PC-3 (cell line): ENCODE measurements around the gene KIF25. TPM values are rescaled to one million over a fixed set of nuclear protein-coding genes. Genes with fewer than 3 reads are reported as not detected.

Experiments used
- ATAC-seq: fragments of 200-7000 bp; cut with Tn5 transposase; 2 replicates; pipeline ENCODE4 v1.9.1; 2020; ENCODE audit warnings: mild to moderate bottlenecking, moderate library complexity
- BruUV-seq: library from RNA; stranded (reverse); fragments of 400-500 nt; replicated peaks from 2 replicates; lab custom pipeline; 2021; lab: Mats Ljungman, UMichigan
- CTCF ChIA-PET: fragments of 300-600 bp; sonication (Branson Sonifier 250); formaldehyde crosslinking; loops from one replicate; lab custom pipeline; 2022; ENCODE audit warnings: antibody characterized with exemption; lab: Charles Lee
- POLR2A ChIA-PET: fragments of 300-600 bp; sonication (Branson Sonifier 250); formaldehyde crosslinking; loops from one replicate; lab custom pipeline; 2022; ENCODE audit warnings: antibody characterized with exemption; ENCODE audit not compliant: unreplicated experiment; lab: Charles Lee
- DNase-seq: peaks from one replicate; pipeline ENCODE4 v3.0.0-alpha.2; 2015
- H2AFZ ChIP-seq: fragments of 300-600 bp; sonication (generic); 2 replicates; pipeline ENCODE4 v1.6.0; 2016; ENCODE audit warnings: antibody characterized with exemption, low read length
- H3F3A ChIP-seq: fragments of 300-600 bp; sonication (generic); one replicate; pipeline ENCODE4 v1.6.0; 2017; ENCODE audit warnings: antibody characterized with exemption, low read length, control low read depth, mild to moderate bottlenecking; ENCODE audit not compliant: unreplicated experiment
- H3K27ac ChIP-seq: fragments of 300-600 bp; sonication (generic); 2 replicates; pipeline ENCODE4 v1.5.1; 2016; ENCODE audit warnings: mild to moderate bottlenecking, low read length
- H3K27me3 ChIP-seq: fragments of 300-600 bp; sonication (generic); 2 replicates; pipeline ENCODE4 v1.6.1; 2016; ENCODE audit warnings: low read length, mixed read lengths
- H3K36me3 ChIP-seq: fragments of 300-600 bp; sonication (generic); 2 replicates; pipeline ENCODE4 v1.6.1; 2016; ENCODE audit warnings: low read depth, mixed run types, low read length, mixed read lengths
- H3K4me1 ChIP-seq: fragments of 300-600 bp; sonication (generic); 2 replicates; pipeline ENCODE4 v1.5.1; 2016; ENCODE audit warnings: low read length; ENCODE audit not compliant: insufficient read depth
- H3K4me2 ChIP-seq: fragments of 300-600 bp; sonication (generic); 2 replicates; pipeline ENCODE4 v1.6.0; 2016; ENCODE audit warnings: low read length
- H3K4me3 ChIP-seq: fragments of 300-600 bp; sonication (generic); 2 replicates; pipeline ENCODE4 v1.5.1; 2016; ENCODE audit warnings: mild to moderate bottlenecking, low read length, mixed read lengths
- H3K79me2 ChIP-seq: fragments of 300-600 bp; sonication (generic); 2 replicates; pipeline ENCODE4 v1.6.1; 2017; ENCODE audit warnings: low read length, mixed read lengths
- H3K9ac ChIP-seq: fragments of 300-600 bp; sonication (generic); 2 replicates; pipeline ENCODE4 v1.6.0; 2016; ENCODE audit warnings: mild to moderate bottlenecking, low read length
- H3K9me2 ChIP-seq: fragments of 300-600 bp; sonication (generic); replicated peaks from 2 replicates; pipeline ENCODE4 v1.6.1; 2016; ENCODE audit warnings: mixed run types, low read length, mixed read lengths
- H3K9me3 ChIP-seq: fragments of 300-600 bp; sonication (generic); 2 replicates; pipeline ENCODE4 v1.6.1; 2016; ENCODE audit warnings: low read length, mixed read lengths
- H4K20me1 ChIP-seq: fragments of 300-600 bp; sonication (generic); 2 replicates; pipeline ENCODE4 v1.6.1; 2016; ENCODE audit warnings: low read length, mixed read lengths
- CTCF ChIP-seq: fragments of 300-600 bp; sonication (generic); conservative IDR thresholded peaks from 2 replicates; pipeline ENCODE4 v1.5.1; 2017; ENCODE audit warnings: antibody characterized with exemption, low read depth, mild to moderate bottlenecking, low read length
- EZH2 ChIP-seq: fragments of 300-600 bp; sonication (generic); IDR thresholded peaks from one replicate; pipeline ENCODE4 v1.6.1; 2017; ENCODE audit warnings: antibody characterized with exemption, mild to moderate bottlenecking, low read length; ENCODE audit not compliant: unreplicated experiment
- EZH2phosphoT487 ChIP-seq: fragments of 300-600 bp; sonication (generic); IDR thresholded peaks from 2 replicates; pipeline ENCODE4 v1.6.1; 2018; ENCODE audit warnings: mild to moderate bottlenecking, antibody characterized with exemption, low read length, borderline replicate concordance
- intact Hi-C: fragments of 100-400 bp; cut with micrococcal nuclease; formaldehyde crosslinking; loops from 2 replicates; pipeline ENCODE4 v1.9.0; 2023
- total RNA-seq: library from RNA; depleted of rRNA; stranded (reverse); fragments of >200 nt; gene quantifications from 2 replicates; pipeline ENCODE4 v1.2.3, GENCODE V29; 2014

Gene KIF25
- total RNA-seq, 1 experiment from 2014 or later: not detected

DNA sequence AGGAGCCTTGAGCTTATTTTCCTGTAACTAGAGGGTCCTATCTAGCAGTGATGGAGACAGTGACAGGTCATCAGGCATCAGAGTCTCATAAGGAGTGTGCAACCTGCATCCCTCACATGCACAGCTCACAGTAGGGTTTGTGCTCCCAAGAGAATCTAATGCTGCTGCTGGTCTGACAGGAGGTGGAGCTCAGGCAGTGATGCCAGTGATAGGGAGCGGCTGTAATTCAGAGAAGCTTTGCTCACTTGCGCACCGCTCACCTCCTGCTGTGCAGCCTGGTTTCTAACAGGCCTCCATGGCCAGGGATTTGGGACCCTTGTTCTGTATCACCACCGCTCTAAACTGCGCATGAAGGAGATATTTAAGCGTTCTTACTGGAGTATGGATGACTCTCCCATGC is 5.3 kb downstream of the KIF25 start:
- Histone ChIP-seq H3K27ac (no peak overlapping the region), H3K36me3 (no peaks in the 10 kb centered on the region), H2AFZ (no peak overlapping the region), H3K27me3 (0 out of 2 replicates have a peak, but pooled peaks cover 4% of the 10 kb centered on the region), H3F3A (no peaks in the 10 kb centered on the region), H3K9ac (no peak overlapping the region), H3K4me1 (peaks cover 8% of the 10 kb centered on the region), H3K79me2 (no peaks in the 10 kb centered on the region), H3K9me2 (no peaks in the 10 kb centered on the region), H3K4me2 (no peak overlapping the region), H4K20me1 (no peaks in the 10 kb centered on the region), H3K9me3 (no peaks in the 10 kb centered on the region), H3K4me3 (no peak overlapping the region)
- DNase-seq: no peak
- intact Hi-C loops: no loop called here
- BruUV-seq: no TSS peak
- ChIA-PET POLR2A (no interaction called here), CTCF (no interaction called here)
- TF ChIP-seq EZH2: no peak
- TF ChIP-seq CTCF: no peak
- TF ChIP-seq EZH2phosphoT487: no peak
- ATAC-seq: no peak

- H3K9ac ChIP-seq: no peak overlapping the region
- no peaks in the 10 kb centered on the region for H3K79me2 ChIP-seq
- no peaks in the 10 kb centered on the region for H3K27me3 ChIP-seq
- no peak overlapping the region for H3K27ac ChIP-seq
- ChIA-PET CTCF (no interaction called here), POLR2A (no interaction called here)
- no peaks in the 10 kb centered on the region for H3K9me2 ChIP-seq
- no TSS peak for BruUV-seq
- H3K4me2 ChIP-seq: no peak overlapping the region
- no peaks in the 10 kb centered on the region for H4K20me1 ChIP-seq
- TF ChIP-seq CTCF: no peak
- no peak for TF ChIP-seq EZH2phosphoT487
- TF ChIP-seq EZH2: no peak
- no peaks in the 10 kb centered on the region for H3K9me3 ChIP-seq
- no peak for ATAC-seq
- intact Hi-C loops: no loop called here
- no peak overlapping the region for H3K4me3 ChIP-seq
- H3K4me1 ChIP-seq: peaks cover 13% of the 10 kb centered on the region
- no peaks in the 10 kb centered on the region for H3K36me3 ChIP-seq
- H3F3A ChIP-seq: no peaks in the 10 kb centered on the region
- no peak for DNase-seq
- no peak overlapping the region for H2AFZ ChIP-seq
Measured at GRCh38 chr6:168004023-168004422, 6.6 kb downstream of the KIF25 start.

GRCh38 chr6:168004945-168005344 is 7.5 kb downstream of the KIF25 start:
- CTCF ChIA-PET: no interaction called here
- TF ChIP-seq CTCF (no peak), EZH2phosphoT487 (no peak), EZH2 (no peak)
- H3K9me3 ChIP-seq: no peaks in the 10 kb centered on the region
- no peak overlapping the region for H2AFZ ChIP-seq
- H3K4me3 ChIP-seq: no peak overlapping the region
- no peaks in the 10 kb centered on the region for H3K36me3 ChIP-seq
- POLR2A ChIA-PET: no interaction called here
- DNase-seq (no peak), ATAC-seq (no peak)
- H3K9ac ChIP-seq: no peak overlapping the region
- no peaks in the 10 kb centered on the region for H3K9me2 ChIP-seq
- no peaks in the 10 kb centered on the region for H4K20me1 ChIP-seq
- no peak overlapping the region for H3K27ac ChIP-seq
- no peaks in the 10 kb centered on the region for H3K79me2 ChIP-seq
- BruUV-seq: no TSS peak
- H3F3A ChIP-seq: no peaks in the 10 kb centered on the region
- no peaks in the 10 kb centered on the region for H3K27me3 ChIP-seq
- intact Hi-C loops: no loop called here
- H3K4me2 ChIP-seq: no peak overlapping the region
- H3K4me1 ChIP-seq: peaks cover 13% of the 10 kb centered on the region
